HepG2 (cell line): ENCODE results near the gene MPG. TPM values are rescaled to one million over a fixed set of nuclear protein-coding genes. Genes with fewer than 3 reads are reported as not detected.

Experiments
- ATAC-seq: fragments of 200-7000 bp; cut with Tn5 transposase; 3 replicates; pipeline ENCODE4 v1.9.1; 2020; ENCODE audit warnings: mild to moderate bottlenecking, moderate library complexity
- BruUV-seq: library from RNA; stranded (reverse); fragments of 400-500 nt; replicated peaks from 2 replicates; lab custom pipeline; 2021; lab: Mats Ljungman, UMichigan
- CTCF ChIA-PET: fragments of 300-600 bp; formaldehyde crosslinking; extraction: SDS; loops from one replicate; lab custom pipeline; 2021; ENCODE audit warnings: low total read pairs, inconsistent platforms, low intra/inter-chr PET ratio; lab: Yijun Ruan, JAX
- POLR2A ChIA-PET: fragments of 350-600 bp; sonication (Branson Sonifier 250); formaldehyde crosslinking; loops from one replicate; lab custom pipeline; 2020; ENCODE audit warnings: antibody characterized with exemption, inconsistent platforms; lab: Yijun Ruan, JAX
- DNase-seq: peaks from one replicate; pipeline ENCODE4 v3.0.0-alpha.2; 2015; ENCODE audit warnings: low spot score
- FAIRE-seq: peaks from 3 replicates; lab custom pipeline; 2011; peaks lifted over from hg19 to GRCh38; lab: Jason Lieb, UNC
- H2AFZ ChIP-seq: one replicate; pipeline ENCODE4 v1.6.1; 2011; ENCODE audit warnings: low read length, inconsistent platforms
- H3K27ac ChIP-seq: fragments of 300-600 bp; 3 replicates; pipeline ENCODE4 v1.8.0; 2011; ENCODE audit warnings: mixed run types, mild to moderate bottlenecking, mixed read lengths, low read length, inconsistent platforms; ENCODE audit not compliant: insufficient read depth; ENCODE audit errors: extremely low read length
- H3K27me3 ChIP-seq, 2 experiments: fragments of 200-600 bp in 1 of 2; 2 replicates in 1 of 2; 3 replicates in 1 of 2; pipeline versions ENCODE4 v1.6.0 to v1.8.0; 2011; ENCODE audit warnings: low read length in 2 of 2, mild to moderate bottlenecking in 2 of 2, moderate library complexity in 2 of 2, inconsistent platforms in 1 of 2; ENCODE audit not compliant: insufficient read depth in 2 of 2, control insufficient read depth in 1 of 2
- H3K36me3 ChIP-seq, 2 experiments: fragments of 200-600 bp in 1 of 2; replicated peaks in 1 of 2; 2 replicates in 1 of 2; 3 replicates in 1 of 2; pipeline versions ENCODE4 v1.5.1 to v1.8.0; 2011; ENCODE audit warnings: low read length in 2 of 2, inconsistent platforms in 1 of 2; ENCODE audit not compliant: insufficient read depth in 2 of 2, control insufficient read depth in 1 of 2
- H3K4me1 ChIP-seq: 2 replicates; pipeline ENCODE4 v1.5.1; 2012; ENCODE audit warnings: low read length, inconsistent platforms; ENCODE audit not compliant: insufficient read depth
- H3K4me2 ChIP-seq: 2 replicates; pipeline ENCODE4 v1.6.0; 2011; ENCODE audit warnings: low read depth, low read length, inconsistent platforms
- H3K4me3 ChIP-seq, 3 experiments: fragments of 200-600 bp in 1 of 3; sonication (generic), shearing (Covaris generic) in 1 of 3; replicated peaks in 1 of 3; 2 replicates each; pipeline ENCODE4 v1.5.1; 2011 to 2016; ENCODE audit warnings: low read length in 3 of 3, inconsistent platforms in 2 of 3, low read depth in 2 of 3, mild to moderate bottlenecking in 2 of 3, control low read depth in 1 of 3, mixed read lengths in 1 of 3; ENCODE audit not compliant: insufficient read depth in 1 of 3
- H3K79me2 ChIP-seq: one replicate; pipeline ENCODE4 v1.6.1; 2011; ENCODE audit warnings: low read length, inconsistent platforms; ENCODE audit not compliant: insufficient read depth
- H3K9ac ChIP-seq: 2 replicates; pipeline ENCODE4 v1.6.0; 2011; ENCODE audit warnings: mild to moderate bottlenecking, low read depth, low read length, inconsistent platforms; ENCODE audit not compliant: insufficient read depth
- H3K9me3 ChIP-seq: 2 replicates; pipeline ENCODE4 v1.5.1; 2012; ENCODE audit warnings: mild to moderate bottlenecking, low read length
- H4K20me1 ChIP-seq: 2 replicates; pipeline ENCODE4 v1.6.0; 2011; ENCODE audit warnings: inconsistent platforms, mild to moderate bottlenecking, low read length, moderate library complexity; ENCODE audit not compliant: insufficient read depth
- HNRNPL ChIP-seq: fragments of 200-400 bp; formaldehyde crosslinking; IDR thresholded peaks from 2 replicates; pipeline ENCODE4 v1.6.1; 2017; ENCODE audit warnings: mild to moderate bottlenecking, low read depth, low read length
- MLXIP ChIP-seq: sonication (generic); formaldehyde crosslinking; IDR thresholded peaks from 2 replicates; pipeline ENCODE4 v1.9.0; 2021; ENCODE audit warnings: missing genetic modification reagents, borderline replicate concordance
- ZNF431 ChIP-seq: sonication (generic); formaldehyde crosslinking; IDR thresholded peaks from 2 replicates; pipeline ENCODE4 v1.9.0; 2022; ENCODE audit warnings: missing genetic modification reagents, low read depth, mild to moderate bottlenecking, borderline replicate concordance
- ZNF687 ChIP-seq: sonication (generic); formaldehyde crosslinking; IDR thresholded peaks from 2 replicates; pipeline ENCODE4 v1.5.1; 2020; ENCODE audit warnings: mild to moderate bottlenecking, missing genetic modification reagents, moderate library complexity
- WGBS: methylation state at CpG from one replicate; pipeline ENCODE4 v1.1.6; 2017; ENCODE audit warnings: low lambda C conversion rate; 5-methylcytosine and 5-hydroxymethylcytosine counted together
- in situ Hi-C: cut with HindIII; loops from 2 replicates; pipeline ENCODE4 v1.10.0; 2017; ENCODE audit warnings: low pct_unique_long_range_greater_than_20kb; ENCODE audit not compliant: extremely low pct_ligation_motif_present
- intact Hi-C: fragments of 100-400 bp; cut with micrococcal nuclease; formaldehyde crosslinking; loops from one replicate; pipeline ENCODE4 v1.10.0; 2022; ENCODE audit not compliant: unreplicated experiment
- polyA plus RNA-seq, 8 experiments: library from polyadenylated mRNA; depleted of rRNA in 3 of 8; stranded (reverse) in 7 of 8; unstranded in 1 of 8; fragments of >200 nt; fragmentation: Illumina TruSeq in 4 of 8; extraction: Trizol in 4 of 8; gene quantifications; 2 replicates each; pipeline versions ENCODE4 v1.2.1 to v1.2.3, GENCODE V29; 2011 to 2016; ENCODE audit warnings: low read depth in 4 of 8, missing spikeins in 1 of 8, mixed read lengths in 1 of 8; ENCODE audit not compliant: insufficient read depth in 1 of 8
- total RNA-seq, 5 experiments: library from RNA; depleted of rRNA; stranded (reverse); fragments of >200 nt; fragmentation: Illumina TruSeq; extraction: Trizol; gene quantifications; 2 replicates each; pipeline ENCODE4 v1.2.3, GENCODE V29; 2016; ENCODE audit warnings: low read depth in 1 of 5

Gene MPG
- total and polyA plus RNA-seq, 2 of the 13 experiments (the other 11 are each of a cell fraction or from before 2014, with no cell fraction given) = 59.1 to 62.5 TPM

- peak; percentile 40; the same call in 1 of the 2 replicates for TF ChIP-seq HNRNPL
- TF ChIP-seq ZNF431 (CRISPR knock-in tag) = no peak
- no peak for TF ChIP-seq MLXIP
- TF ChIP-seq ZNF687 = peak; percentile 11; the same call in 1 of the 2 replicates
- Histone ChIP-seq H3K27ac (no peak overlapping the region), H3K79me2 (peaks cover 1% of the 10 kb centered on the region), H3K36me3 (no peaks in the 10 kb centered on the region), H4K20me1 (0 out of 2 replicates have a peak, but pooled peaks cover 3% of the 10 kb centered on the region), H3K4me1 (peaks cover 78% of the 10 kb centered on the region), H3K27me3 (peaks cover 2 to 8% of the 10 kb centered on the region in 2 experiments; a peak in 2 of 5 replicates), H3K4me3 (peak overlapping the region in 2 of 3 experiments; percentile 6 to 35; a peak in 1 of 6 replicates), H3K9me3 (no peaks in the 10 kb centered on the region), H3K9ac (no peak overlapping the region), H3K4me2 (peak overlapping the region; percentile 33; the same call in 1 of the 2 replicates), H2AFZ (no peak overlapping the region)
- intact Hi-C loops = no loop called here
- ChIA-PET POLR2A (interaction anchor here (2.6 kb wide), 1 partner anchor 21 kb away, joined by 12 read pairs; the partner anchor contains the start of genes POLR3K and SNRNP25), CTCF (no interaction called here)
- no peak for FAIRE-seq
- 21% methylated on average over 2 of the region's 12 CpGs for WGBS
- no peak for ATAC-seq
- in situ Hi-C loops = no loop called here
- no peak for DNase-seq
- BruUV-seq = no TSS peak
These were observed 3.8 kb upstream of the MPG start for GRCh38 chr16:74051-74746.
